GM10847 (cell line): Measurements from ENCODE around the gene PPP1R9A.

ENCODE experiments used
- POLR2A ChIP-seq: IDR thresholded peaks from 2 replicates; pipeline ENCODE4 v1.6.1; 2011; ENCODE audit not compliant: insufficient read length; ENCODE audit errors: extremely low read depth

The PPP1R9A gene

GRCh38 chr7:95001815-95002561, 94.6 kb downstream of the PPP1R9A start:
- TF ChIP-seq POLR2A = no peak

GRCh38 chr7:95002775-95003174, 95.4 kb downstream of the PPP1R9A start:
- no peak for TF ChIP-seq POLR2A

GRCh38 chr7:95004618-95005247, 97.3 kb downstream of the PPP1R9A start:
- TF ChIP-seq POLR2A = no peak

GRCh38 chr7:95006010-95006409, 98.6 kb downstream of the PPP1R9A start:
- no peak for TF ChIP-seq POLR2A

- no peak for TF ChIP-seq POLR2A
Observed at GRCh38 chr7:95011146-95011928, 103.9 kb downstream of the PPP1R9A start.

- no peak for TF ChIP-seq POLR2A
Observed at GRCh38 chr7:95011995-95012394, 104.6 kb downstream of the PPP1R9A start.

- no peak for TF ChIP-seq POLR2A
Observed at GRCh38 chr7:95018021-95018420, 110.6 kb downstream of the PPP1R9A start.

- TF ChIP-seq POLR2A = no peak
Observed at GRCh38 chr7:95026018-95026417, 118.6 kb downstream of the PPP1R9A start.

- no peak for TF ChIP-seq POLR2A
Observed at GRCh38 chr7:95026421-95027072, 119.2 kb downstream of the PPP1R9A start.

GRCh38 chr7:95027234-95027872, 120.0 kb downstream of the PPP1R9A start:
- no peak for TF ChIP-seq POLR2A

GRCh38 chr7:95028683-95029082, 121.3 kb downstream of the PPP1R9A start:
- TF ChIP-seq POLR2A = no peak

- no peak for TF ChIP-seq POLR2A
Observed at GRCh38 chr7:95035295-95035694, 127.9 kb downstream of the PPP1R9A start.

- TF ChIP-seq POLR2A = no peak
Observed at GRCh38 chr7:95041031-95041430, 133.6 kb downstream of the PPP1R9A start.

- no peak for TF ChIP-seq POLR2A
Observed at GRCh38 chr7:95045236-95045923, 138.0 kb downstream of the PPP1R9A start.
